Astrocyte (in vitro differentiated cells and primary cell): ENCODE data around the gene POU2F1.

Experiments used
- CTCF ChIP-seq: IDR thresholded peaks from 2 replicates; pipeline ENCODE4 v1.5.1; 2011; ENCODE audit warnings: low read depth, mild to moderate bottlenecking, inconsistent platforms, low read length, moderate library complexity; ENCODE audit not compliant: insufficient read depth
- EZH2 ChIP-seq: IDR thresholded peaks from 2 replicates; pipeline ENCODE4 v1.6.1; 2012; ENCODE audit warnings: mild to moderate bottlenecking, low read length, inconsistent platforms; ENCODE audit not compliant: insufficient read depth

- TF ChIP-seq CTCF, result no peak
- no peak for TF ChIP-seq EZH2
Measured at GRCh38 chr1:167453123-167453522, 232.4 kb downstream of the POU2F1 start.
